Suprapubic skin (tissue), 4 donors: Measurements from ENCODE around the gene MMP26.

Experiments used
- EP300 ChIP-seq: sonication (generic); formaldehyde crosslinking; IDR thresholded peaks from one replicate; pipeline ENCODE4 v1.6.1; 2017; ENCODE audit warnings: antibody characterized with exemption
- POLR2A ChIP-seq, 2 donors: fragments of 450-650 bp; IDR thresholded peaks; one replicate each; pipeline ENCODE4 v1.6.1; 2017; ENCODE audit warnings: antibody characterized with exemption in 2 of 2, mild to moderate bottlenecking in 2 of 2, moderate library complexity in 2 of 2
- POLR2AphosphoS5 ChIP-seq, 3 donors: sonication (generic); formaldehyde crosslinking; IDR thresholded peaks; one replicate each; pipeline ENCODE4 v1.6.1; 2017; ENCODE audit warnings: antibody characterized with exemption in 3 of 3
- TF ChIP-seq, protein P1 (sequence below), 2 donors: fragments of 200-600 bp in 1 of 2; fragments of 450-650 bp in 1 of 2; sonication (generic) in 1 of 2; IDR thresholded peaks; one replicate each; pipeline ENCODE4 v1.5.1; 2016 to 2019; ENCODE audit warnings: antibody characterized with exemption in 2 of 2, mild to moderate bottlenecking in 1 of 2, moderate library complexity in 1 of 2

GRCh38 chr11:4664183-4664582 lies 40.4 kb upstream of the MMP26 start:
- TF ChIP-seq POLR2AphosphoS5 (IDR thresholded peaks at IDR 0.05) (no peak), POLR2A (IDR thresholded peaks at IDR 0.05) (no peak), EP300 (no peak)
- TF ChIP-seq, protein P1, sequence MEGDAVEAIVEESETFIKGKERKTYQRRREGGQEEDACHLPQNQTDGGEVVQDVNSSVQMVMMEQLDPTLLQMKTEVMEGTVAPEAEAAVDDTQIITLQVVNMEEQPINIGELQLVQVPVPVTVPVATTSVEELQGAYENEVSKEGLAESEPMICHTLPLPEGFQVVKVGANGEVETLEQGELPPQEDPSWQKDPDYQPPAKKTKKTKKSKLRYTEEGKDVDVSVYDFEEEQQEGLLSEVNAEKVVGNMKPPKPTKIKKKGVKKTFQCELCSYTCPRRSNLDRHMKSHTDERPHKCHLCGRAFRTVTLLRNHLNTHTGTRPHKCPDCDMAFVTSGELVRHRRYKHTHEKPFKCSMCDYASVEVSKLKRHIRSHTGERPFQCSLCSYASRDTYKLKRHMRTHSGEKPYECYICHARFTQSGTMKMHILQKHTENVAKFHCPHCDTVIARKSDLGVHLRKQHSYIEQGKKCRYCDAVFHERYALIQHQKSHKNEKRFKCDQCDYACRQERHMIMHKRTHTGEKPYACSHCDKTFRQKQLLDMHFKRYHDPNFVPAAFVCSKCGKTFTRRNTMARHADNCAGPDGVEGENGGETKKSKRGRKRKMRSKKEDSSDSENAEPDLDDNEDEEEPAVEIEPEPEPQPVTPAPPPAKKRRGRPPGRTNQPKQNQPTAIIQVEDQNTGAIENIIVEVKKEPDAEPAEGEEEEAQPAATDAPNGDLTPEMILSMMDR (IDR thresholded peaks at IDR 0.05): no peak
